Lower leg skin (tissue), 3 donors: ENCODE results near the gene LACTBL1.

Experiments used
- POLR2A ChIP-seq, 2 donors: fragments of 450-650 bp; IDR thresholded peaks; one replicate each; pipeline ENCODE4 v1.6.1; 2016 to 2017; ENCODE audit warnings: antibody characterized with exemption in 2 of 2, mild to moderate bottlenecking in 1 of 2, moderate library complexity in 1 of 2
- TF ChIP-seq, protein P1 (sequence below), 3 donors: fragments of 450-650 bp; IDR thresholded peaks; one replicate each; pipeline ENCODE4 v1.5.1; 2016; ENCODE audit warnings: antibody characterized with exemption in 3 of 3, mild to moderate bottlenecking in 3 of 3, moderate library complexity in 2 of 3

DNA sequence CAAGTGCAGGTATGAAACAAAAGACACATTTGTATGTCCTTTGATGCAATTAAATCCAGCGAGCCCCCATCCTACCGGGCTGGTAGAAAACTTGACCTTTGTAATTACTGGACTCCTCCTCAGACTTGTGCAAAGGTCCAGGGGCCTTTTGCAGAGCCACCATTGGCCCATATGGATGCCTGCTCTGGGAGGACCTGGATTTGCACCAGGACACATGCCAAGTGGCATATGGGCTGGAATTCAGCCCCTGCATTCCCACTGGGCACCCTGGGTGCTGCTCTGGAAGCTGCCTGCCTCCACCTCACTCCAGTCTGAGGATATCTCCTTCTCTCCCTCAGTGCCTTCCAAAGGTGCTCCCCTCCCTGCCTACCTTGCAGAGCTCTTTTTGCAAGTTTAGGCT is 36.0 kb downstream of the LACTBL1 start:
- TF ChIP-seq, protein P1, sequence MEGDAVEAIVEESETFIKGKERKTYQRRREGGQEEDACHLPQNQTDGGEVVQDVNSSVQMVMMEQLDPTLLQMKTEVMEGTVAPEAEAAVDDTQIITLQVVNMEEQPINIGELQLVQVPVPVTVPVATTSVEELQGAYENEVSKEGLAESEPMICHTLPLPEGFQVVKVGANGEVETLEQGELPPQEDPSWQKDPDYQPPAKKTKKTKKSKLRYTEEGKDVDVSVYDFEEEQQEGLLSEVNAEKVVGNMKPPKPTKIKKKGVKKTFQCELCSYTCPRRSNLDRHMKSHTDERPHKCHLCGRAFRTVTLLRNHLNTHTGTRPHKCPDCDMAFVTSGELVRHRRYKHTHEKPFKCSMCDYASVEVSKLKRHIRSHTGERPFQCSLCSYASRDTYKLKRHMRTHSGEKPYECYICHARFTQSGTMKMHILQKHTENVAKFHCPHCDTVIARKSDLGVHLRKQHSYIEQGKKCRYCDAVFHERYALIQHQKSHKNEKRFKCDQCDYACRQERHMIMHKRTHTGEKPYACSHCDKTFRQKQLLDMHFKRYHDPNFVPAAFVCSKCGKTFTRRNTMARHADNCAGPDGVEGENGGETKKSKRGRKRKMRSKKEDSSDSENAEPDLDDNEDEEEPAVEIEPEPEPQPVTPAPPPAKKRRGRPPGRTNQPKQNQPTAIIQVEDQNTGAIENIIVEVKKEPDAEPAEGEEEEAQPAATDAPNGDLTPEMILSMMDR (IDR thresholded peaks at IDR 0.05) = no peak
- TF ChIP-seq POLR2A (IDR thresholded peaks at IDR 0.05) = no peak
